Body of pancreas (tissue), 4 donors: ENCODE measurements around the gene COL9A3. TPM values are rescaled to one million over a fixed set of nuclear protein-coding genes. Genes with fewer than 3 reads are reported as not detected.

Experiments
- ATAC-seq: fragments of 150-250 bp; one replicate; pipeline ENCODE4 v1.9.1; 2016
- DNase-seq, 4 donors: peaks; one replicate each; pipeline ENCODE4 v3.0.0-alpha.2; 2019
- H3K27ac ChIP-seq, 4 donors: fragments of 200-600 bp; sonication (generic); 1 replicate in 3 of 4; 2 replicates in 1 of 4; pipeline versions ENCODE4 v1.5.1 to v1.6.1; 2016 to 2019; ENCODE audit warnings: mild to moderate bottlenecking in 1 of 4, mixed read lengths in 1 of 4, moderate library complexity in 1 of 4
- H3K27me3 ChIP-seq, 2 donors: fragments of 200-600 bp; sonication (generic); one replicate each; pipeline ENCODE4 v1.6.0; 2016; ENCODE audit warnings: mild to moderate bottlenecking in 1 of 2
- H3K36me3 ChIP-seq, 2 donors: fragments of 200-600 bp; sonication (generic); replicated peaks in 1 of 2; 2 replicates each; pipeline ENCODE4 v1.5.1; 2016; ENCODE audit warnings: low read depth in 2 of 2; ENCODE audit not compliant: insufficient read depth in 1 of 2
- H3K4me1 ChIP-seq: fragments of 200-600 bp; sonication (generic); one replicate; pipeline ENCODE4 v1.6.0; 2016
- H3K4me3 ChIP-seq, 2 donors: fragments of 200-600 bp; sonication (generic); 1 replicate in 1 of 2; 2 replicates in 1 of 2; pipeline ENCODE4 v1.5.1; 2016 to 2019
- H3K9me3 ChIP-seq, 3 donors: fragments of 200-600 bp; sonication (generic); 1 replicate in 2 of 3; 2 replicates in 1 of 3; pipeline ENCODE4 v1.5.1; 2016
- CTCF ChIP-seq, 7 experiments: fragments of 450-650 bp in 4 of 7; fragments of 200-600 bp in 3 of 7; sonication (generic) in 3 of 7; IDR thresholded peaks; one replicate each; pipeline ENCODE4 v1.5.1; 2016 to 2019; ENCODE audit warnings: antibody characterized with exemption in 7 of 7
- POLR2A ChIP-seq, 3 donors: fragments of 450-650 bp; IDR thresholded peaks; one replicate each; pipeline ENCODE4 v1.6.1; 2016; ENCODE audit warnings: antibody characterized with exemption in 3 of 3, mild to moderate bottlenecking in 2 of 3
- WGBS, 2 donors: methylation state at CpG; one replicate each; pipeline ENCODE4 v1.1.5; 2017; 5-methylcytosine and 5-hydroxymethylcytosine counted together
- intact Hi-C: fragments of 100-400 bp; cut with DNase I; formaldehyde crosslinking; loops from one replicate; pipeline ENCODE4 v1.15.1; 2023
- total RNA-seq, 2 donors: library from RNA; depleted of rRNA; stranded (reverse); fragments of >200 nt; gene quantifications; one replicate each; pipeline ENCODE4 v1.1.0, GENCODE V29; 2016

The COL9A3 gene
- total RNA-seq, result 10 to 100 TPM; 25.2 to 69.5 TPM

GRCh38 chr20:62816884-62817873, at the start of gene COL9A3:
Gene COL9A3, plus strand, starts transcription at chr20:62817050. Its CDS starts 15 bp downstream, at chr20:62817065.
- Histone ChIP-seq H3K27me3 (peaks cover 0 to 25% of the 10 kb centered on the region in 2 donors), H3K4me1 (peaks cover 49% of the 10 kb centered on the region), H3K9me3 (no peaks in the 10 kb centered on the region), H3K27ac (peak within 1 kb of the TSS in 2 of 4 donors; percentile 13 to 52), H3K36me3 (peaks cover 4 to 5% of the 10 kb centered on the region in 2 donors), H3K4me3 (no peak within 1 kb of the TSS)
- intact Hi-C loops, result no loop called here
- peak; percentile 51 for ATAC-seq
- peak in 2 of 4 donors; percentile 34 to 43 for DNase-seq
- TF ChIP-seq CTCF (IDR thresholded peaks at IDR 0.05) (no peak), POLR2A (IDR thresholded peaks at IDR 0.05) (no peak)
- WGBS, 2 donors, result 6% methylated on average over 33 of the region's 108 CpGs; no CpG with 5 or more reads in 1 of the 2 donors

- H3K36me3 ChIP-seq, result no peaks in the 10 kb centered on the region
- ATAC-seq, result no peak
- H3K4me1 ChIP-seq, result peaks cover 51% of the 10 kb centered on the region
- TF ChIP-seq POLR2A (IDR thresholded peaks at IDR 0.05), result no peak
- no peak for TF ChIP-seq CTCF (IDR thresholded peaks at IDR 0.05)
- 52 to 68% methylated on average over 4 to 8 of the region's 8 CpGs for WGBS, 2 donors
- no peak overlapping the region for H3K4me3 ChIP-seq
- no peaks in the 10 kb centered on the region for H3K27me3 ChIP-seq
- no peak for DNase-seq
- intact Hi-C loops, result no loop called here
- no peaks in the 10 kb centered on the region for H3K9me3 ChIP-seq
- H3K27ac ChIP-seq, result peak overlapping the region; percentile 67 to 88 (median 86)
These were observed 48.7 kb upstream of the COL9A3 start for GRCh38 chr20:62768234-62768546.

GRCh38 chr20:62768551-62769287, 48.1 kb upstream of the COL9A3 start:
- Histone ChIP-seq H3K9me3 (no peaks in the 10 kb centered on the region), H3K4me3 (no peak overlapping the region), H3K27ac (peak overlapping the region; percentile 67 to 88 (median 86)), H3K27me3 (no peaks in the 10 kb centered on the region), H3K36me3 (no peaks in the 10 kb centered on the region), H3K4me1 (peaks cover 55% of the 10 kb centered on the region)
- ATAC-seq (peak; percentile 72), DNase-seq (peak; percentile 67 to 84 (median 80))
- intact Hi-C loops, result no loop called here
- WGBS, 2 donors, result 26 to 29% methylated on average over 10 to 21 of the region's 21 CpGs
- peak in 1 of 7 experiments; percentile 18 for TF ChIP-seq CTCF (IDR thresholded peaks at IDR 0.05)
- TF ChIP-seq POLR2A (IDR thresholded peaks at IDR 0.05), result peak; percentile 18 to 83 (median 78)

GRCh38 chr20:62769346-62770071, 47.3 kb upstream of the COL9A3 start:
- DNase-seq, result no peak
- 69 to 73% methylated on average over 7 to 15 of the region's 16 CpGs for WGBS, 2 donors
- peak overlapping the region in 3 of 4 donors; percentile 85 to 88 (median 87) for H3K27ac ChIP-seq

More at GRCh38 chr20:62769346-62770071, 47.3 kb upstream of the COL9A3 start:
- no peak overlapping the region for H3K4me3 ChIP-seq
- intact Hi-C loops, result no loop called here
- no peaks in the 10 kb centered on the region for H3K36me3 ChIP-seq
- no peak for ATAC-seq
- H3K4me1 ChIP-seq, result peaks cover 63% of the 10 kb centered on the region
- H3K9me3 ChIP-seq, result no peaks in the 10 kb centered on the region
- no peaks in the 10 kb centered on the region for H3K27me3 ChIP-seq
- TF ChIP-seq POLR2A (IDR thresholded peaks at IDR 0.05), result no peak
